Measurements from ENCODE around the gene TTYH1.

The TTYH1 gene

GRCh38 chr19:54392105-54392504 lies 23.2 kb upstream of the TTYH1 start:
- DNase-seq (ENCODE audit: low spot score): no peak

- no peak for DNase-seq (ENCODE audit: low spot score)
Observed at GRCh38 chr19:54393381-54393780, 21.9 kb upstream of the TTYH1 start.

GRCh38 chr19:54395685-54396084 lies 19.6 kb upstream of the TTYH1 start:
- no peak for DNase-seq (ENCODE audit: low spot score)

GRCh38 chr19:54399189-54399588 lies 16.1 kb upstream of the TTYH1 start:
- DNase-seq (ENCODE audit: low spot score): no peak

- DNase-seq (ENCODE audit: low spot score): no peak
Observed at GRCh38 chr19:54400913-54401312, 14.4 kb upstream of the TTYH1 start.

- DNase-seq (ENCODE audit: low spot score): no peak
Observed at GRCh38 chr19:54403054-54403453, 12.2 kb upstream of the TTYH1 start.

- DNase-seq (ENCODE audit: low spot score): no peak
Observed at GRCh38 chr19:54405628-54406027, 9.6 kb upstream of the TTYH1 start.

- DNase-seq (ENCODE audit: low spot score): no peak
Observed at GRCh38 chr19:54407780-54408179, 7.5 kb upstream of the TTYH1 start.

DNA sequence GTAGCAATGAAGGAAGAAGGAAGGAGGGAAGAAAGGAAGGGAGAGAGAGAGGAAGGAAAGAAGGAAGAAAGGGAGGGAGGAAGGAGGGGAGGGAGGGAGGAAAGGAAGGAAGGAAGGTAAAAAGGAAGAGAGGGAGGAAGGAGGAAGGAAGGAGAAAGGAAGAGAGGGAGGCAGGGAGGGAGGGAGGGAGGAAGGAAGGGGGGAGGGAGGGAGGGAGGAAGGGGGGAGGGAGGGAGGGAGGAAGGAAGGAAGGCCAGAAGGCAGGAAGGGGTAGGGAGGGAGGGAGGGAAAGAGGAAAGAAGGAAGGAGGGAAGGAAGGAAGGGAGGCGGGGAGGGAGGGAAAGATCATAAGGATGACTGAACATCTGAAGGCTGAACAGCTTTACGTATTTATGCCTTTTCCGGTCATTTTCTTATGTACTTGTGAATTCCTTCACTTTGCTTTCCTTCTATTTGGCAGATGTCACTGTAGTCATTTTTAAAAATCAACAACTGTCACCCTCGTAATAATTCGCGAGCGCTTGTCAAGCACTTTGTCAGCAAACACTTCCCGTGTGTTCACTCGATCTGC lies 6.7 kb upstream of the TTYH1 start:
- no peak for DNase-seq (ENCODE audit: low spot score)

DNA sequence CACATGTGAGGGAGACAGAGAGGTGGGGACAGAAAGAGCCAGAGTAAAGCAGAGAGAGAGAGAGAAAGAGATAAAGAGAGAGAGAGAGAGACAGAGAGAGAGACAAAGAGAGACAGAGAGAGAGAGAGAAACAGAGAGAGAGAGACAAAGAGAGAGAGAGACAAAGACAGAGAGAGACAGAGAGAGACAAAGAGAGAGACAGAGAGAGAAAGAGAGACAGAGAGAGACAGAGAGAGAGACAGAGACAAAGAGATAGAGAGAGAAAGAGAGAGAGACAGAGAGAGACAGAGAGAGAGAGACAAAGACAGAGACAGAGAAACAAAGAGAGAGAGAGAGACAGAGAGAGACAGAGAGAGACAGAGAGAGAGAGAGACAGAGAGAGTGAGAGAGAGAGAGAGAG lies 4.2 kb upstream of the TTYH1 start:
- no peak for DNase-seq (ENCODE audit: low spot score)

DNA sequence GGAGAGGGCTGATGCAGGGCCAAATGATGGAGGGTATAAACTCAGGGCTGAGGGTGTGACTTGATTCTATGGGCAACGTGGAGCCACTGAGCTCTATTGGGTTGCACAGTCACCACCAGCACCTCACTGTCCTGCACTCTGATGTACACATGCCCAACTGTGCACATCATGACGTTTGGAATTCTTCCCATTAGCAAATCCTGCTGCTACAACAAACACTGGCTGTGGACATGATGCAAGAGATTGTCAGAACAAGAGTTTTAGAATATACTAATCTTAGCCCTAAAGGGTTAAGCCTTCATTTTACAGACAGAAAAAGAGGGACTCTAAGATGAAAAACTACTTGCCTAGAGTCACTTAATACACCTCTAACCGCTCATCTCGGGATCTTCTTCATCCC lies 2.4 kb upstream of the TTYH1 start:
- DNase-seq (ENCODE audit: low spot score): no peak

- no peak for DNase-seq (ENCODE audit: low spot score)
Observed at GRCh38 chr19:54414156-54414555, 1.1 kb upstream of the TTYH1 start.

DNA sequence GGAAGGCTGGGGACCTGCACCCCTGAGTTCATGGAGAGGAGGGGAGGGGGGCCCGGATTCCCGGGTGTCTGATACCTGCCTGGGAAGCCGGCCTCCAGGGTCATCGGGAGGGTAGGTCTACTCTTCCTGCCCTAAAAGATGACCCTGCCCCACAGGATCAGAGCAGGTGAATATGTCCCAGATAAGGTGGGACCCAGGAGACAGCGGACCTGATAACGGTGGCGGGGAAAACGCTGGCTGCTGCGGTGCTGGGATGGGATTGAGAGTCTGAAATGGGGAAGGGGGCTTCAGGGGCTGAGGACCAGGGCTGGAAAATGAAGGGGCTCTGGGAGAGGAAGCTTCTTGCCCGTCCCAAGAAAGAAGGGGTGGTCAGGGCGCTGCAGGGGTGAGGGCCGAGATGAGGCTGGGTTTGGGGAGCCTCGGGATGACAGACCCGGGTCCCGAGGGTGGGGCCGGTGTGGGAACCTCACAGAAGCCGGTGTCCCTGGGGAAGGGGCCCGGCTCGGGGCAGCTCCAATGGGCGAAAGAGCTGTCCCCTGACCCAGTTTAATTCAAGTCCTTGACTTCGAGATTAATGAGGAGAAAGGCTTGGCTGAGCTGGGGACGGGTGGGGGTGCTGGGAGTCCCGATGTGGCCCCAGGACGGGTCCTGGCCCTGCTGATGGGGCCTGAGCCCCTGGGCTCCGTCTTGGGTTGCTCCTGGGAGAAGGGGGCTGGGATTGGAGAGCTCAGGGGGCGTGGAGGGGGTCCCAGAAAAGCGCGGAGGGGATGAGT lies 823 bp downstream of the TTYH1 start:
- DNase-seq (ENCODE audit: low spot score): no peak

GRCh38 chr19:54416695-54417491 lies 1.6 kb downstream of the TTYH1 start:
- no peak for DNase-seq (ENCODE audit: low spot score)

GRCh38 chr19:54418030-54418929 lies 3.0 kb downstream of the TTYH1 start:
- DNase-seq (ENCODE audit: low spot score): no peak

DNA sequence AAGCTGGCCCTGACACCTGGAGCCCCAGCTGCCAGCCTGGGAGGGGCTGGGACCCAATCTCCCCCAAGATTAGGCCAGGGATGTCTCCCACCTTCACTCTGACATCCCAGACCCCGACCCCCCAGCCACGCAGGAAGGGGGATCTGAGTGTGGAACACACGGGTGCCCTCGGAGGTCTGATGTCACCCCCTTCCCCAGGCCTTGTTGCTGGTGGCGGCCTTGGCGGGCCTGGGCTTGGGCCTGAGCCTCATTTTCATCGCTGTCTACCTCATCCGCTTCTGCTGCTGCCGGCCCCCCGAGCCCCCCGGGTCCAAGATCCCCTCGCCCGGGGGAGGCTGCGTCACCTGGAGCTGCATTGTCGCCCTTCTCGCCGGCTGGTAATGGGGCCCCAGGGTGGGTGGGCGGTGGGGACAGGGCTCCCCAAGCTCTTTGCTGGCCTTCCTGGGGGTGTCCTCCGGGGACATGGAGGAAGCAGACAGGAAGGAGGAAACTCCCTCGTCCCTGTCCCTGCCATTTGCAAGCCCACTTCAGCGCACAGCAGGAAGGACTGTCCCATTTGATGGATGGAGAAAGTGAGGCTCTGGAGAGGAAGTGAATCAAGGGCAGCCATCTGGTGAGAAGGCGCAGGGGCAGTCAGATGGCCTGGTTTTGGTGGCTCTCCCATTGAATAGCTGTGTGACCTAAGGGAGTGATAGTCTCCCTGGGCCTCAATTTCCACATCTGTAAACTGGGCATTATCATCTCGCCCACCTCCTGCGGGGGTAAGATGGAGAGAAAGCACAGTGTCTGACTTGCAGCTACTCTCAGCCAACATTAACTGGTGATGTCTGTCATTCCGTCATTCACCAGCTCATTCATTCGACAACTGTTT lies 3.9 kb downstream of the TTYH1 start:
- DNase-seq (ENCODE audit: low spot score): no peak

DNA sequence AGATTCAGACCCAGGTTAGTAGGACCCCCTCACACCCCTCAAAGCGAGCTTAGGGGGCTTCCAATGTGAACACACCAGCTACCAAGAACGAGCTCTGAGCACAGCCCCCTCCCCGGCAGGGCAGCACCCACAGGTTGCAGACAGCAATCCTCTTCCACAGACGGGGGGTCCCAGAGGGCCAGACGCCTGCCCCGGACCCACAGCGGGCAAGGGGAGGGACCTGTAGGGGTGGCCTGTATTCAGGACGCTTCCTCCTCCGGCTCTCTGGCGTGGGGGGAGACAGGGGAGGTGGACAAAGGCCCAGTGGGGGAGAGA lies 4.8 kb downstream of the TTYH1 start:
- DNase-seq (ENCODE audit: low spot score): no peak

- DNase-seq (ENCODE audit: low spot score): no peak
Observed at GRCh38 chr19:54420383-54421168, 5.3 kb downstream of the TTYH1 start.

GRCh38 chr19:54421169-54421516 lies 5.9 kb downstream of the TTYH1 start:
- no peak for DNase-seq (ENCODE audit: low spot score)

DNA sequence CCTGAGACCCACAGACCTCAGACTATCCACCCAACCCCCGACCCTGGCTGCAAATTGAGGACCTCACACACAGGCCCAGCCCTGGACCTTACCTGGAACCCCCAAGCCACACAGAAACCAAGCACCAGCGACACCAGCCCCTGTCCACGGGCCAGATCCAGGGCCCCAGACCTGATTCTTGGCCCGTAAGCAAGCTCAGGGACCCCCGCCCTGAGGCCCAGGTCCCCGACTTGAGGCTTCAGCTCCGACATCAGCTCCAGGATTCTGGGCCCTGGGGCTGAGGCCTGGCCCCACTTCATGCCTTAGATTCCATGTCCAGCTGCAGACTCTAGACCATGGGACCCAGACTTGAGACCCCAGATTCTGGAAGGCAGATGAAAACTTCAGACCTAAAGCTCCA lies 6.3 kb downstream of the TTYH1 start:
- no peak for DNase-seq (ENCODE audit: low spot score)

Measured in SK-N-DZ (cell line).